NT2/D1 (cell line): ENCODE results near the gene MRPL38.

Source experiments
- YY1 ChIP-seq: IDR thresholded peaks from 2 replicates; pipeline ENCODE4 v1.6.1; 2011; ENCODE audit not compliant: insufficient read length, insufficient read depth
- ZNF274 ChIP-seq: IDR thresholded peaks from 2 replicates; pipeline ENCODE4 v1.6.1; 2011; ENCODE audit warnings: mild to moderate bottlenecking, low read depth, low read length

- TF ChIP-seq ZNF274 (no peak), YY1 (no peak)
These were observed 5.9 kb downstream of the MRPL38 start for GRCh38 chr17:75898791-75899190.
